CD4-positive, alpha-beta T cell (primary cell): ENCODE results near the gene CACNA1B. TPM values are rescaled to one million over a fixed set of nuclear protein-coding genes. Genes with fewer than 3 reads are reported as not detected.

Experiments
- ATAC-seq: fragments of 200-7000 bp; cut with Tn5 transposase; one replicate; pipeline ENCODE4 v1.10.0; 2022; ENCODE audit warnings: mild to moderate bottlenecking; ENCODE audit not compliant: poor library complexity
- CTCF ChIA-PET: fragments of 350-600 bp; sonication (Branson Sonifier 250); formaldehyde crosslinking; loops from one replicate; lab custom pipeline; 2021; ENCODE audit warnings: antibody characterized with exemption, inconsistent platforms; lab: Charles Lee
- POLR2A ChIA-PET: fragments of 350-600 bp; sonication (Branson Sonifier 250); formaldehyde crosslinking; loops from one replicate; lab custom pipeline; 2021; ENCODE audit warnings: antibody characterized with exemption, inconsistent platforms; lab: Charles Lee
- DNase-seq, 14 experiments: peaks; one replicate each; pipeline ENCODE4 v3.0.0-alpha.2; 2013 to 2020; ENCODE audit warnings: mixed read lengths in 2 of 14
- H3K27ac ChIP-seq, 2 donors: one replicate each; pipeline versions ENCODE4 v1.5.1 to v1.7.0; 2013; ENCODE audit warnings: low read length in 2 of 2, low read depth in 1 of 2, mild to moderate bottlenecking in 1 of 2
- H3K27me3 ChIP-seq, 2 experiments: 1 replicate in 1 of 2; 2 replicates in 1 of 2; pipeline versions ENCODE4 v1.6.1 to v1.7.0; 2013; ENCODE audit warnings: low read length in 2 of 2, control low read depth in 1 of 2, mild to moderate bottlenecking in 1 of 2, moderate library complexity in 1 of 2; ENCODE audit not compliant: insufficient read depth in 2 of 2, control insufficient read depth in 1 of 2
- H3K36me3 ChIP-seq: one replicate; pipeline ENCODE4 v1.6.1; 2013; ENCODE audit warnings: low read length, control low read depth; ENCODE audit not compliant: insufficient read depth
- H3K4me1 ChIP-seq: one replicate; pipeline ENCODE4 v1.6.1; 2013; ENCODE audit warnings: low read length, control low read depth; ENCODE audit not compliant: insufficient read depth
- H3K4me3 ChIP-seq: one replicate; pipeline ENCODE4 v1.5.1; 2013; ENCODE audit warnings: mild to moderate bottlenecking, low read length, moderate library complexity
- H3K9me3 ChIP-seq, 2 experiments: 1 replicate in 1 of 2; 2 replicates in 1 of 2; pipeline versions ENCODE4 v1.6.1 to v1.7.0; 2013; ENCODE audit warnings: low read length in 2 of 2, mild to moderate bottlenecking in 2 of 2, control low read depth in 1 of 2, moderate library complexity in 1 of 2; ENCODE audit not compliant: control insufficient read depth in 1 of 2, insufficient read depth in 1 of 2
- H3K27ac Mint-ChIP-seq: one replicate; pipeline ENCODE4 v1.8.0; 2020; ENCODE audit warnings: mixed read lengths
- H3K27me3 Mint-ChIP-seq: one replicate; pipeline ENCODE4 v1.8.0; 2021; ENCODE audit warnings: mixed read lengths
- H3K36me3 Mint-ChIP-seq: one replicate; pipeline ENCODE4 v1.8.0; 2021; ENCODE audit warnings: low read depth, mixed read lengths
- H3K4me1 Mint-ChIP-seq: one replicate; pipeline ENCODE4 v1.8.0; 2021; ENCODE audit warnings: low read depth, mixed read lengths
- H3K4me3 Mint-ChIP-seq: one replicate; pipeline ENCODE4 v1.8.0; 2020; ENCODE audit warnings: mild to moderate bottlenecking, mixed read lengths
- H3K9me3 Mint-ChIP-seq: one replicate; pipeline ENCODE4 v1.8.0; 2020; ENCODE audit warnings: mixed read lengths
- intact Hi-C, 2 experiments: fragments of 100-400 bp; cut with DNase I in 1 of 2; cut with micrococcal nuclease in 1 of 2; formaldehyde crosslinking; loops; one replicate each; pipeline versions ENCODE4 v1.15.1 to v1.9.0; 2023 to 2025; cut with DNase I, micrococcal nuclease
- total RNA-seq, 174 experiments: library from RNA in 2 of 174; stranded (reverse) in 2 of 174; gene quantifications; one replicate each; pipeline ENCODE4 v1.2.3 and lab custom pipeline; 2021 to 2026
- TF ChIP-seq, protein P1 (sequence below): fragments of 200-600 bp; IDR thresholded peaks from one replicate; pipeline ENCODE4 v1.8.0; 2022; ENCODE audit warnings: antibody characterized with exemption, mild to moderate bottlenecking

Gene CACNA1B
- total RNA-seq, 2 experiments from 2014 or later: not detected

DNA sequence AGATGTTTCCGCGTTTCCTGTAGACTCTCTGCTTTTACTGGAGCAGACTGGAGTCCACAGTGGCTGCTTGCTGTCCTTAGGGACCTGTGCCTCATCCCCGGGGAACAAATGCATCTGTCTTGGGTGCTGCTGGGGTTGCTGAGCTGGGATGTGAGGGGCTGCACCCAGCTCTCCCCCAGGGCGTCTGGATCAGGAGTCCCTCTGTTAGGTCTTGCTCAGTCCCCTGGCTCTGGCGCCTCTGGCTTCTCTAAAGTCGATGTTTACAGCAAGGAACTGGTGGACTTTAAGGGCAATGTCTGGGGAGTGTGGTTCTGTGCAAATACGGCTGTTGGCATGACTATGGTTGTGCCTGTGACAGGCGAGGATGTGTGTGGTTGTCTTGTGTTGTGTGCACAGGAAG lies 91.4 kb downstream of the CACNA1B start:
- Histone ChIP-seq H3K4me1 (no peaks in the 10 kb centered on the region), H3K4me3 (no peak overlapping the region), H3K9me3 (peaks cover 0 to 3% of the 10 kb centered on the region in 2 experiments), H3K27me3 (peaks cover 3 to 4% of the 10 kb centered on the region in 2 experiments), H3K36me3 (no peaks in the 10 kb centered on the region), H3K27ac (no peak overlapping the region)
- Mint-ChIP-seq H3K36me3 (no peaks in the 10 kb centered on the region), H3K4me3 (no peak overlapping the region), H3K27me3 (peaks cover 30% of the 10 kb centered on the region), H3K4me1 (no peaks in the 10 kb centered on the region), H3K9me3 (no peaks in the 10 kb centered on the region), H3K27ac (no peak overlapping the region)
- intact Hi-C loops: no loop called here
- DNase-seq: no peak
- CTCF ChIA-PET: no interaction called here
- ATAC-seq: no peak
- TF ChIP-seq, protein P1, sequence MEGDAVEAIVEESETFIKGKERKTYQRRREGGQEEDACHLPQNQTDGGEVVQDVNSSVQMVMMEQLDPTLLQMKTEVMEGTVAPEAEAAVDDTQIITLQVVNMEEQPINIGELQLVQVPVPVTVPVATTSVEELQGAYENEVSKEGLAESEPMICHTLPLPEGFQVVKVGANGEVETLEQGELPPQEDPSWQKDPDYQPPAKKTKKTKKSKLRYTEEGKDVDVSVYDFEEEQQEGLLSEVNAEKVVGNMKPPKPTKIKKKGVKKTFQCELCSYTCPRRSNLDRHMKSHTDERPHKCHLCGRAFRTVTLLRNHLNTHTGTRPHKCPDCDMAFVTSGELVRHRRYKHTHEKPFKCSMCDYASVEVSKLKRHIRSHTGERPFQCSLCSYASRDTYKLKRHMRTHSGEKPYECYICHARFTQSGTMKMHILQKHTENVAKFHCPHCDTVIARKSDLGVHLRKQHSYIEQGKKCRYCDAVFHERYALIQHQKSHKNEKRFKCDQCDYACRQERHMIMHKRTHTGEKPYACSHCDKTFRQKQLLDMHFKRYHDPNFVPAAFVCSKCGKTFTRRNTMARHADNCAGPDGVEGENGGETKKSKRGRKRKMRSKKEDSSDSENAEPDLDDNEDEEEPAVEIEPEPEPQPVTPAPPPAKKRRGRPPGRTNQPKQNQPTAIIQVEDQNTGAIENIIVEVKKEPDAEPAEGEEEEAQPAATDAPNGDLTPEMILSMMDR: no peak
- POLR2A ChIA-PET: no interaction called here

DNA sequence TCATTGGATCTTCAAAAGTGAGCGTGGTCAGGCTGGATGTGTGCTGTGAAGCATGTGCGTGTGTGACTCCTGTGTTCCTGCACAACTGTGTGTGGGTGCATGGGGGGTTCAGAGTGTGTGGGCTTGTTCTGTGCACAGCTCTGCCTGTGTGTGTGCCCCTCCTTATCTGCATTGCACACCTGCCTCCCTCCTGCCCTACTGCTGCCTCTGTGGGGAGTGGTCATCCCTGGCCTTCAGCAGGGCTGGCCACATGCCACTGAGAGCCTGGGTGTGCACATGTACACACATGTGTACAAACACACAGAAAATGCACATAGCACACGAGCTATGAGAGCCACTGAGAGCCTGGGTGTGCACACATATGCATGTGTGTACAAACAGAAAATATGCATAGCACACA lies 92.1 kb downstream of the CACNA1B start:
- no peak overlapping the region for H3K27ac ChIP-seq
- CTCF ChIA-PET: no interaction called here
- DNase-seq: no peak
- Mint-ChIP-seq H3K9me3 (no peaks in the 10 kb centered on the region), H3K36me3 (no peaks in the 10 kb centered on the region), H3K27me3 (peaks cover 30% of the 10 kb centered on the region), H3K4me1 (no peaks in the 10 kb centered on the region), H3K4me3 (no peak overlapping the region), H3K27ac (no peak overlapping the region)
- H3K27me3 ChIP-seq: peaks cover 3 to 4% of the 10 kb centered on the region in 2 experiments
- no peak for ATAC-seq
- peaks cover 0 to 3% of the 10 kb centered on the region in 2 experiments for H3K9me3 ChIP-seq
- POLR2A ChIA-PET: no interaction called here
- no peak overlapping the region for H3K4me3 ChIP-seq
- TF ChIP-seq, protein P1: no peak
- H3K36me3 ChIP-seq: no peaks in the 10 kb centered on the region
- intact Hi-C loops: no loop called here
- no peaks in the 10 kb centered on the region for H3K4me1 ChIP-seq

DNA sequence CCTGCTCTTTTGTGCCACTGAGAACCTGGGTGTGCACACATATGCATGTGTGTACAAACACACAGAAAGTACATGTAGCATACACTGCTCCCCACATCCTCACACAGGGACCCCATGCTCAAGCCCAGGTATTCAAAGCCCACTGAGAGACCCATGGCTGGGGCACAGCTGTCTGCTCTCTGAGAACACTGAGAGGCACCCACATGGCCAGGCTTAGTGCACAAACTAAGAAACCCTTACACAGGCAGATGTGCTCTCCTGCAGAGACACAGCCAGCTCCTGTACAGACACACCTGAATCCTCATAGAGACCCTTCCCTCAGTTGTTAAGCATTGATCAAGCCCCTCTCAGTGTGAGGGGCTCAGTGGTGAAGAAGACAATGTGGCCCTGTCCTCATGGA lies 92.5 kb downstream of the CACNA1B start:
- Histone ChIP-seq H3K4me1 (no peaks in the 10 kb centered on the region), H3K27ac (no peak overlapping the region), H3K9me3 (peaks cover 0 to 3% of the 10 kb centered on the region in 2 experiments), H3K36me3 (no peaks in the 10 kb centered on the region), H3K27me3 (peaks cover 3 to 4% of the 10 kb centered on the region in 2 experiments), H3K4me3 (no peak overlapping the region)
- intact Hi-C loops: no loop called here
- Mint-ChIP-seq H3K9me3 (no peaks in the 10 kb centered on the region), H3K4me1 (no peaks in the 10 kb centered on the region), H3K36me3 (no peaks in the 10 kb centered on the region), H3K27ac (no peak overlapping the region), H3K27me3 (peaks cover 30% of the 10 kb centered on the region), H3K4me3 (no peak overlapping the region)
- ATAC-seq: no peak
- DNase-seq: no peak
- TF ChIP-seq, protein P1: no peak
- ChIA-PET CTCF (no interaction called here), POLR2A (no interaction called here)
